PC-3 (cell line): ENCODE results near the gene KRT2. TPM values are rescaled to one million over a fixed set of nuclear protein-coding genes. Genes with fewer than 3 reads are reported as not detected.

Experiments
- ATAC-seq: fragments of 200-7000 bp; cut with Tn5 transposase; 2 replicates; pipeline ENCODE4 v1.9.1; 2020; ENCODE audit warnings: mild to moderate bottlenecking, moderate library complexity
- BruUV-seq: library from RNA; stranded (reverse); fragments of 400-500 nt; replicated peaks from 2 replicates; lab custom pipeline; 2021; lab: Mats Ljungman, UMichigan
- CTCF ChIA-PET: fragments of 300-600 bp; sonication (Branson Sonifier 250); formaldehyde crosslinking; loops from one replicate; lab custom pipeline; 2022; ENCODE audit warnings: antibody characterized with exemption; lab: Charles Lee
- POLR2A ChIA-PET: fragments of 300-600 bp; sonication (Branson Sonifier 250); formaldehyde crosslinking; loops from one replicate; lab custom pipeline; 2022; ENCODE audit warnings: antibody characterized with exemption; ENCODE audit not compliant: unreplicated experiment; lab: Charles Lee
- DNase-seq: peaks from one replicate; pipeline ENCODE4 v3.0.0-alpha.2; 2015
- H2AFZ ChIP-seq: fragments of 300-600 bp; sonication (generic); 2 replicates; pipeline ENCODE4 v1.6.0; 2016; ENCODE audit warnings: antibody characterized with exemption, low read length
- H3F3A ChIP-seq: fragments of 300-600 bp; sonication (generic); one replicate; pipeline ENCODE4 v1.6.0; 2017; ENCODE audit warnings: antibody characterized with exemption, low read length, control low read depth, mild to moderate bottlenecking; ENCODE audit not compliant: unreplicated experiment
- H3K27ac ChIP-seq: fragments of 300-600 bp; sonication (generic); 2 replicates; pipeline ENCODE4 v1.5.1; 2016; ENCODE audit warnings: mild to moderate bottlenecking, low read length
- H3K27me3 ChIP-seq: fragments of 300-600 bp; sonication (generic); 2 replicates; pipeline ENCODE4 v1.6.1; 2016; ENCODE audit warnings: low read length, mixed read lengths
- H3K36me3 ChIP-seq: fragments of 300-600 bp; sonication (generic); 2 replicates; pipeline ENCODE4 v1.6.1; 2016; ENCODE audit warnings: low read depth, mixed run types, low read length, mixed read lengths
- H3K4me1 ChIP-seq: fragments of 300-600 bp; sonication (generic); 2 replicates; pipeline ENCODE4 v1.5.1; 2016; ENCODE audit warnings: low read length; ENCODE audit not compliant: insufficient read depth
- H3K4me2 ChIP-seq: fragments of 300-600 bp; sonication (generic); 2 replicates; pipeline ENCODE4 v1.6.0; 2016; ENCODE audit warnings: low read length
- H3K4me3 ChIP-seq: fragments of 300-600 bp; sonication (generic); 2 replicates; pipeline ENCODE4 v1.5.1; 2016; ENCODE audit warnings: mild to moderate bottlenecking, low read length, mixed read lengths
- H3K79me2 ChIP-seq: fragments of 300-600 bp; sonication (generic); 2 replicates; pipeline ENCODE4 v1.6.1; 2017; ENCODE audit warnings: low read length, mixed read lengths
- H3K9ac ChIP-seq: fragments of 300-600 bp; sonication (generic); 2 replicates; pipeline ENCODE4 v1.6.0; 2016; ENCODE audit warnings: mild to moderate bottlenecking, low read length
- H3K9me2 ChIP-seq: fragments of 300-600 bp; sonication (generic); replicated peaks from 2 replicates; pipeline ENCODE4 v1.6.1; 2016; ENCODE audit warnings: mixed run types, low read length, mixed read lengths
- H3K9me3 ChIP-seq: fragments of 300-600 bp; sonication (generic); 2 replicates; pipeline ENCODE4 v1.6.1; 2016; ENCODE audit warnings: low read length, mixed read lengths
- H4K20me1 ChIP-seq: fragments of 300-600 bp; sonication (generic); 2 replicates; pipeline ENCODE4 v1.6.1; 2016; ENCODE audit warnings: low read length, mixed read lengths
- EZH2 ChIP-seq: fragments of 300-600 bp; sonication (generic); IDR thresholded peaks from one replicate; pipeline ENCODE4 v1.6.1; 2017; ENCODE audit warnings: antibody characterized with exemption, mild to moderate bottlenecking, low read length; ENCODE audit not compliant: unreplicated experiment
- EZH2phosphoT487 ChIP-seq: fragments of 300-600 bp; sonication (generic); IDR thresholded peaks from 2 replicates; pipeline ENCODE4 v1.6.1; 2018; ENCODE audit warnings: mild to moderate bottlenecking, antibody characterized with exemption, low read length, borderline replicate concordance
- intact Hi-C: fragments of 100-400 bp; cut with micrococcal nuclease; formaldehyde crosslinking; loops from 2 replicates; pipeline ENCODE4 v1.9.0; 2023
- total RNA-seq: library from RNA; depleted of rRNA; stranded (reverse); fragments of >200 nt; gene quantifications from 2 replicates; pipeline ENCODE4 v1.2.3, GENCODE V29; 2014
- TF ChIP-seq, protein P1 (sequence below): fragments of 300-600 bp; sonication (generic); conservative IDR thresholded peaks from 2 replicates; pipeline ENCODE4 v1.5.1; 2017; ENCODE audit warnings: antibody characterized with exemption, low read depth, mild to moderate bottlenecking, low read length

Gene KRT2
- total RNA-seq, 1 experiment from 2014 or later, result not detected

DNA sequence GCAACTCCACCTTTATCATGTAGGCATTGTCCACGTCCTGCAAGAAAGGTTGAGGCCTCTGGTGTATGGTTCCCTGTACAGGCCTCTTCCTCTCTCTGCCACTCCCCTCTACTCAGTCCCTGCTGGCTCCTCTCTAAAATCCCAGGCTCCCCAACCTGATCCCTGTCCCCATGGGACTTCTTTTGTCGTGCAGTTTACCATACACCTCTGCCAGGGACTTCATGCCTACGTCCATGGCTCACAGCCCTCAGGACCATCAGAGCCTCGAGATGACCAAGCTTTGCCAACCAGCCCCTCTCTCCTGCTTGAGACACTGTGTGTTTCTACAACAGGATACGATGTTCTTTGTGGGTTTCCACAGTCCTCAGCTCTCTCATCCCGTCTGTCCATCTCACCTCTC, 2.9 kb downstream of the KRT2 start:
- no peaks in the 10 kb centered on the region for H3F3A ChIP-seq
- H3K27ac ChIP-seq, result no peak overlapping the region
- H3K9ac ChIP-seq, result no peak overlapping the region
- TF ChIP-seq, protein P1, sequence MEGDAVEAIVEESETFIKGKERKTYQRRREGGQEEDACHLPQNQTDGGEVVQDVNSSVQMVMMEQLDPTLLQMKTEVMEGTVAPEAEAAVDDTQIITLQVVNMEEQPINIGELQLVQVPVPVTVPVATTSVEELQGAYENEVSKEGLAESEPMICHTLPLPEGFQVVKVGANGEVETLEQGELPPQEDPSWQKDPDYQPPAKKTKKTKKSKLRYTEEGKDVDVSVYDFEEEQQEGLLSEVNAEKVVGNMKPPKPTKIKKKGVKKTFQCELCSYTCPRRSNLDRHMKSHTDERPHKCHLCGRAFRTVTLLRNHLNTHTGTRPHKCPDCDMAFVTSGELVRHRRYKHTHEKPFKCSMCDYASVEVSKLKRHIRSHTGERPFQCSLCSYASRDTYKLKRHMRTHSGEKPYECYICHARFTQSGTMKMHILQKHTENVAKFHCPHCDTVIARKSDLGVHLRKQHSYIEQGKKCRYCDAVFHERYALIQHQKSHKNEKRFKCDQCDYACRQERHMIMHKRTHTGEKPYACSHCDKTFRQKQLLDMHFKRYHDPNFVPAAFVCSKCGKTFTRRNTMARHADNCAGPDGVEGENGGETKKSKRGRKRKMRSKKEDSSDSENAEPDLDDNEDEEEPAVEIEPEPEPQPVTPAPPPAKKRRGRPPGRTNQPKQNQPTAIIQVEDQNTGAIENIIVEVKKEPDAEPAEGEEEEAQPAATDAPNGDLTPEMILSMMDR, result no peak
- no peak for TF ChIP-seq EZH2phosphoT487
- TF ChIP-seq EZH2, result no peak
- no peak for ATAC-seq
- intact Hi-C loops, result no loop called here
- H3K4me2 ChIP-seq, result no peak overlapping the region
- CTCF ChIA-PET, result no interaction called here
- no peaks in the 10 kb centered on the region for H3K36me3 ChIP-seq
- no TSS peak for BruUV-seq
- H3K4me1 ChIP-seq, result peaks cover 11% of the 10 kb centered on the region
- no peaks in the 10 kb centered on the region for H4K20me1 ChIP-seq
- no peaks in the 10 kb centered on the region for H3K9me3 ChIP-seq
- no peaks in the 10 kb centered on the region for H3K9me2 ChIP-seq
- POLR2A ChIA-PET, result no interaction called here
- peaks cover 15% of the 10 kb centered on the region for H3K27me3 ChIP-seq
- no peaks in the 10 kb centered on the region for H3K79me2 ChIP-seq
- no peak overlapping the region for H3K4me3 ChIP-seq
- H2AFZ ChIP-seq, result no peak overlapping the region
- DNase-seq, result no peak

DNA sequence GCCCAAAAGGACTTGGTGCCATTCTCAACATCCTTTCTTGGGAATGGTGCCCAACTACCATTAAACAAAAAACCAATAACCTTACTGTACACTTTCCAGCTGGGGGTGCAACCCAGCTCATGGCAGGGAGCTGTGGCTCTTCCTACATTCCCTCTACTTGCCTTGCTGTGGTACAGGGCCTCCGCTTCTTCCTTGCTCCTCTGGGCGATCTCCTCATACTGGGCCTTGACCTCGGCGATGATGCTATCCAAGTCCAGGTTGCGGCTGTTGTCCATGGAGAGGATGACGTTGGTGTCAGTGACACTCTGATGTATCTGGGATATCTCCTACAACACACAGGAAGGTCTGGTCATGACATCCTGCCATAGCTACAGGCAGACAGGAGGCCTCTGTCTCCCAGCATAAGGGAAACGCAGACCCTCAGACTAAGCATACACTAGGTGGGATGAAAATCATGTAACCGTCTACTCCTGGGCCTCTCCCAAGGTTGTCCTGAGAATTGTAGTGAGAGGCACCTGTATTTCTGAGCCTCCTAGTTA, 3.9 kb downstream of the KRT2 start:
- H3K4me1 ChIP-seq, result peaks cover 11% of the 10 kb centered on the region
- ChIA-PET POLR2A (no interaction called here), CTCF (no interaction called here)
- ATAC-seq (no peak), DNase-seq (no peak)
- H3K36me3 ChIP-seq, result no peaks in the 10 kb centered on the region
- no TSS peak for BruUV-seq
- TF ChIP-seq, protein P1, result no peak
- TF ChIP-seq EZH2phosphoT487 (no peak), EZH2 (no peak)
- H3K9ac ChIP-seq, result no peak overlapping the region
- H3K79me2 ChIP-seq, result no peaks in the 10 kb centered on the region
- H3K27ac ChIP-seq, result no peak overlapping the region
- no peaks in the 10 kb centered on the region for H3K9me3 ChIP-seq
- peaks cover 24% of the 10 kb centered on the region for H3K27me3 ChIP-seq
- intact Hi-C loops, result no loop called here
- no peak overlapping the region for H3K4me2 ChIP-seq
- H3K4me3 ChIP-seq, result no peak overlapping the region
- no peaks in the 10 kb centered on the region for H3K9me2 ChIP-seq
- no peaks in the 10 kb centered on the region for H3F3A ChIP-seq
- no peaks in the 10 kb centered on the region for H4K20me1 ChIP-seq
- H2AFZ ChIP-seq, result no peak overlapping the region

DNA sequence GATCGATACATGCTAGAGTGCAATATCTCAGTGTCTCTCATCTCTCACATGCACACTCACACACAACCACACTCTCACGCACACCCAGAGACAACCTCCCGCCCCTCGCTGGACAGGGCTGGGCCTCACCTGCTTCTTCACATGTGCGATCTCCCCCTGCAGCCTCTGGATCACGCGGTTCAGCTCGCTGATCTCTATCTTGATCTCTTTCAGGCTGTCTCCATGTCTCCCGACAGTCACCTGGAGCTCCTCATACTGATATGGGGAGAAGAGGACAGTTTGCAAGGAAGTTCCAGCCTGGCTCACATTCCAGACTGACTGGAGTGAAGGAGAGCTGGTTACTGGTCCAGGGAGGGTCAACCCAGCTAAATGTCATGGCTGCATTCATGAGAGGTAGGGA, 4.4 kb downstream of the KRT2 start:
- peaks cover 26% of the 10 kb centered on the region for H3K27me3 ChIP-seq
- peaks cover 11% of the 10 kb centered on the region for H3K4me1 ChIP-seq
- no peak overlapping the region for H3K4me3 ChIP-seq
- ChIA-PET POLR2A (no interaction called here), CTCF (no interaction called here)
- no peak for TF ChIP-seq EZH2
- TF ChIP-seq, protein P1, result no peak
- no peak for TF ChIP-seq EZH2phosphoT487
- H3K4me2 ChIP-seq, result no peak overlapping the region
- H2AFZ ChIP-seq, result no peak overlapping the region
- no peaks in the 10 kb centered on the region for H4K20me1 ChIP-seq
- no peak overlapping the region for H3K9ac ChIP-seq
- no TSS peak for BruUV-seq
- H3K36me3 ChIP-seq, result no peaks in the 10 kb centered on the region
- H3K27ac ChIP-seq, result no peak overlapping the region
- no peaks in the 10 kb centered on the region for H3F3A ChIP-seq
- ATAC-seq (no peak), DNase-seq (no peak)
- intact Hi-C loops, result no loop called here
- no peaks in the 10 kb centered on the region for H3K9me3 ChIP-seq
- H3K79me2 ChIP-seq, result no peaks in the 10 kb centered on the region
- H3K9me2 ChIP-seq, result no peaks in the 10 kb centered on the region
